Calu3 (cell line): ENCODE data around the gene PHC3. TPM values are rescaled to one million over a fixed set of nuclear protein-coding genes. Genes with fewer than 3 reads are reported as not detected.
"Not testable (repeated sequence)": the region's sequence is repeated elsewhere in the genome, so short reads cannot be mapped to it uniquely, and the experiment has no call there.

Experiments
- BruUV-seq: library from RNA; stranded (reverse); fragments of 400-500 nt; replicated peaks from 2 replicates; lab custom pipeline; 2021; lab: Mats Ljungman, UMichigan
- CTCF ChIA-PET: fragments of 300-600 bp; sonication (Branson Sonifier 250); formaldehyde crosslinking; loops from one replicate; lab custom pipeline; 2022; ENCODE audit warnings: antibody characterized with exemption; lab: Charles Lee
- DNase-seq: peaks from one replicate; pipeline ENCODE4 v3.0.0; 2022
- H3K27ac Mint-ChIP-seq: one replicate; pipeline ENCODE4 v1.8.0; 2022; ENCODE audit warnings: mixed read lengths; ENCODE audit not compliant: unreplicated experiment
- H3K27me3 Mint-ChIP-seq: one replicate; pipeline ENCODE4 v1.8.0; 2022; ENCODE audit warnings: mixed read lengths; ENCODE audit not compliant: unreplicated experiment
- H3K36me3 Mint-ChIP-seq: one replicate; pipeline ENCODE4 v1.8.0; 2022; ENCODE audit warnings: mild to moderate bottlenecking, moderate library complexity, mixed read lengths; ENCODE audit not compliant: insufficient read depth, unreplicated experiment
- H3K4me1 Mint-ChIP-seq: one replicate; pipeline ENCODE4 v1.8.0; 2022; ENCODE audit warnings: mild to moderate bottlenecking, low read depth, mixed read lengths; ENCODE audit not compliant: unreplicated experiment
- H3K4me3 Mint-ChIP-seq: one replicate; pipeline ENCODE4 v1.8.0; 2022; ENCODE audit warnings: mild to moderate bottlenecking, low read depth, moderate library complexity, mixed read lengths; ENCODE audit not compliant: unreplicated experiment
- H3K9me3 Mint-ChIP-seq: one replicate; pipeline ENCODE4 v1.8.0; 2022; ENCODE audit warnings: low read depth, mixed read lengths; ENCODE audit not compliant: unreplicated experiment
- intact Hi-C: fragments of 100-400 bp; cut with micrococcal nuclease; formaldehyde crosslinking; loops from one replicate; pipeline ENCODE4 v1.10.0; 2022; ENCODE audit not compliant: unreplicated experiment
- total RNA-seq: library from RNA; stranded (reverse); gene quantifications from 2 replicates; pipeline ENCODE4 v1.2.3, GENCODE V29; 2022
- TF ChIP-seq, protein P1 (sequence below): fragments of 200-600 bp; IDR thresholded peaks from one replicate; pipeline ENCODE4 v1.8.0; 2022; ENCODE audit warnings: antibody characterized with exemption; ENCODE audit not compliant: unreplicated experiment

PHC3 gene
- total RNA-seq, 1 experiment from 2014 or later, result 113 TPM

DNA sequence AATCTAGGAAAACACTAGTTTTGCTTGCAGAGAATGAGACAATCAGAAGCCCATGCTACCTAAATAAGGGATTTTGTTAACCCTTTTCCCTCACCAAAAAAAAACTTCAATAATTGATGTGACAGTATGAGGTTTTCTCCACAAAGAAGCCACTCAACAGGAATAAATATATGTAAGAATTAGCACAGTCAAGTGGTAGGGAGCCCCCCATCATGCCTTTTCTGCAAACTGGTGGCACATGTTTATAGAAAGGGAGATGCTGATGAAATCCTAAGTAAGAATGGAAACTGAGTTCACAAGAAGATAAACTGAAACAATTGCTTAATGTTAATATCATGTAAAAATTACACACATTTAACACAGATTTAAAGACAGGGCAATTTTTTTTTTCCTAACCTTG is 51.0 kb downstream of the PHC3 start:
- no peak for DNase-seq
- BruUV-seq, result no TSS peak
- TF ChIP-seq, protein P1, sequence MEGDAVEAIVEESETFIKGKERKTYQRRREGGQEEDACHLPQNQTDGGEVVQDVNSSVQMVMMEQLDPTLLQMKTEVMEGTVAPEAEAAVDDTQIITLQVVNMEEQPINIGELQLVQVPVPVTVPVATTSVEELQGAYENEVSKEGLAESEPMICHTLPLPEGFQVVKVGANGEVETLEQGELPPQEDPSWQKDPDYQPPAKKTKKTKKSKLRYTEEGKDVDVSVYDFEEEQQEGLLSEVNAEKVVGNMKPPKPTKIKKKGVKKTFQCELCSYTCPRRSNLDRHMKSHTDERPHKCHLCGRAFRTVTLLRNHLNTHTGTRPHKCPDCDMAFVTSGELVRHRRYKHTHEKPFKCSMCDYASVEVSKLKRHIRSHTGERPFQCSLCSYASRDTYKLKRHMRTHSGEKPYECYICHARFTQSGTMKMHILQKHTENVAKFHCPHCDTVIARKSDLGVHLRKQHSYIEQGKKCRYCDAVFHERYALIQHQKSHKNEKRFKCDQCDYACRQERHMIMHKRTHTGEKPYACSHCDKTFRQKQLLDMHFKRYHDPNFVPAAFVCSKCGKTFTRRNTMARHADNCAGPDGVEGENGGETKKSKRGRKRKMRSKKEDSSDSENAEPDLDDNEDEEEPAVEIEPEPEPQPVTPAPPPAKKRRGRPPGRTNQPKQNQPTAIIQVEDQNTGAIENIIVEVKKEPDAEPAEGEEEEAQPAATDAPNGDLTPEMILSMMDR, result no peak
- Mint-ChIP-seq H3K27me3 (no peaks in the 10 kb centered on the region), H3K9me3 (no peaks in the 10 kb centered on the region), H3K36me3 (peaks cover 46% of the 10 kb centered on the region), H3K4me3 (no peak overlapping the region), H3K27ac (no peak overlapping the region), H3K4me1 (peaks cover 10% of the 10 kb centered on the region)
- intact Hi-C loops, result no loop called here
- CTCF ChIA-PET, result no interaction called here

DNA sequence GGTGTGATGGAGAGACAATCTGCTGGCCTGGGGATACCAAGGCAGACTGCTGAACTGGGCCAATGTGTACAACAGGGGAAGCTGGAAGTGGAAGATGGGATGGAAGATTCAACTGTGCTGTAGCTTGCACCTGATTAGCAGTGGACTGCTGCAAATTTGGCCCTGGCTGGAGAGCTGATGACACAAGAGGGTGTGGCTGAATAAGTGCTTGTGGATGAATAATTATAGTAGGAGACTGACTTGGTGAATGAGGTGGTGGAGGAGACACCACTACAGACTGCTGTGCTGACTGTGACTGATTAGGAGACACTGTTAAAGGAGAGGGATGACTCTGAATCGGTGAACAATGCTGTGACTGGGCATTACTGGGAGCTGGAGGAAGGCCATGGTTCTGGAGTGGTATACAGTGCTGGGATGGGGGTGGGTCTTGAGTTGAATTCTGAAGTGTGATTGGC is 52.5 kb downstream of the PHC3 start:
- H3K4me1 Mint-ChIP-seq, result peaks cover 10% of the 10 kb centered on the region
- intact Hi-C loops, result no loop called here
- no peaks in the 10 kb centered on the region for H3K9me3 Mint-ChIP-seq
- TSS peak; percentile 50 for BruUV-seq
- no peak overlapping the region for H3K4me3 Mint-ChIP-seq
- TF ChIP-seq, protein P1, result no peak
- H3K36me3 Mint-ChIP-seq, result peaks cover 35% of the 10 kb centered on the region
- CTCF ChIA-PET, result interaction anchor here (0.5 to 1.2 kb wide), 2 partner anchors 10 to 17 kb away, joined by 3 to 4 read pairs; no protein-coding TSS in a partner anchor
- no peak for DNase-seq
- no peaks in the 10 kb centered on the region for H3K27me3 Mint-ChIP-seq
- H3K27ac Mint-ChIP-seq, result peak overlapping the region; percentile 6

DNA sequence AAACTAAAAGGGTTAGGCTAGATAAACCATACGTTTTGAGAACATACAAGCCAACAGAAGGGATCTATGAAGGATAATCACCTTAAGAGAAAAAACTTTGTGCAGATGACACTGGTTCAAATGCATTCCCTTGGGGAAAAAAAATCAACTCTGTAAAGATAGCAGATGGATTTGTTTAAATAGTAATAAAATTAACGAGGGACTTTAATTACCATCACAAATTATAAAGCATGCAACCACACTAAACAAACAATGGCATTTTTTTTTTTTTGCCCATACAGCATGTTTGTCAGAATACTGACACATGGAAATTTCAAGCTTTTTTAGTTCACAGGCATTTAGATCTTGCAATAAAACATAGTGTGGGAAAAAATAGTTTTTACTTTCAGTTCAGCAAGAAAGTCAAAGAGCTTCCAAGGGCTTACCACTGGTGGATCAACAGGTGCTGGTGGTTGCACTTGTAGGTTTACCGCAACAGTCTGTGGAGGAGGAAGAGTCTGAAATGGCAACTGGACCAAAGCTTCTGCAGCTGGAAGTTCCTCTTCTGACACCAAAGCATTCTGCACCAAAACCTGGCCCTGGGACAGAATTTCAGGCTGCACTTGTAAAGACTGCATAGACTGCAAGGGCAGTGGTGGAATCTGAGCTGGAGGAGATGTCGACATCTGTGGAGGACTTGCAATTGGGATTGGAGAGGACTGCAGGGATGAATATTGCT is 53.1 kb downstream of the PHC3 start:
- Mint-ChIP-seq H3K27me3 (no peaks in the 10 kb centered on the region), H3K4me1 (peaks cover 10% of the 10 kb centered on the region), H3K4me3 (no peak overlapping the region), H3K27ac (peak overlapping the region; percentile 6), H3K9me3 (no peaks in the 10 kb centered on the region), H3K36me3 (peaks cover 30% of the 10 kb centered on the region)
- DNase-seq, result no peak
- CTCF ChIA-PET, result interaction anchor here (1.2 kb wide), 1 partner anchor 9 kb away, joined by 4 read pairs; no protein-coding TSS in a partner anchor
- TF ChIP-seq, protein P1, result no peak
- intact Hi-C loops, result no loop called here
- BruUV-seq, result no TSS peak

DNA sequence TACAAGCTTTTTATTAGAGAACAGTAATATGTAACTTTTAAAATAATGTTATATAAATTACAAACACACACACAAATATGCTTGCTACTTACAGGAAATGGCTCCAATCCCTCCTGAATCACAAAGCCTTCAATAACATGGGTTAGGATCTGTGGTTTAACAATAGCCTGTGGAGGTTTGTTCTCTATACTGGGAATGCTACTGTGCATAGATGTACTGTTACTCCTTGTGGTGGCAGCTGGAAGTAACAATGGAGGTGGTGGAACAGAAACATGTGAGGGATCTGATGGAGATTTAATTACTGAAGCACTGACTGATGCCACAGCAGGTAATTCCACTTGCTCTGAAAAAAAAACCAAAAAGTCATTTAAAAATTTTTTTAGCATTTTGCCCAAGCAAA is 64.4 kb downstream of the PHC3 start:
- H3K27ac Mint-ChIP-seq, result no peak overlapping the region
- no peak overlapping the region for H3K4me3 Mint-ChIP-seq
- BruUV-seq, result no TSS peak
- H3K36me3 Mint-ChIP-seq, result peaks cover 37% of the 10 kb centered on the region
- H3K27me3 Mint-ChIP-seq, result no peaks in the 10 kb centered on the region
- no peak for DNase-seq
- no peaks in the 10 kb centered on the region for H3K9me3 Mint-ChIP-seq
- intact Hi-C loops, result no loop called here
- H3K4me1 Mint-ChIP-seq, result no peaks in the 10 kb centered on the region
- TF ChIP-seq, protein P1, result no peak
- CTCF ChIA-PET, result interaction anchor here (0.7 kb wide), 2 partner anchors 18 to 48 kb away, joined by 3 to 4 read pairs; no protein-coding TSS in a partner anchor

DNA sequence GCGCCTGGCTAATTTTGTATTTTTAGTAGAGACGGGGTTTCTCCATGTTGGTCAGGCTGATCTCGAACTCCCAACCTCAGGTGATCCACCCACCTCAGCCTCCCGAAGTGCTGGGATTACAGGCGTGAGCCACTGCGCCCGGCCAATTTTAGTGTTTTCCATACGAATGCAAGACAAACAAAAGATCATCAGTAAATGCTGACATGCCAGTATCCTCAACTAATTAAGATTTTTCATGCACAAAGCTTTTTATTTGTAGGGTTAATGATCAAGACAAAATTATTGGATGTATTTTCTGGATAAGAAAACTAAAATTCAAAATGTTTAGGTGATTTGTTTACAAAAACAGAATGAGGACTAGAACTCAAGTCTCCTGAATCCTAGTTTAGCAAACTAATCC is 67.4 kb downstream of the PHC3 start:
- H3K9me3 Mint-ChIP-seq, intact Hi-C loops, H3K4me1 Mint-ChIP-seq, BruUV-seq, H3K27ac Mint-ChIP-seq, DNase-seq, H3K4me3 Mint-ChIP-seq, H3K27me3 Mint-ChIP-seq, CTCF ChIA-PET: not testable (repeated sequence)
- H3K36me3 Mint-ChIP-seq, result peaks cover 33% of the 10 kb centered on the region
